Amniotic stem cell (primary cell): Measurements from ENCODE around the gene NGFR.
"Not testable (repeated sequence)": the region's sequence is repeated elsewhere in the genome, so short reads cannot be mapped to it uniquely, and the experiment has no call there.

Experiments
- DNase-seq: peaks from one replicate; lab custom pipeline; 2025; lab: John Stamatoyannopoulos, UW

Gene NGFR

DNA sequence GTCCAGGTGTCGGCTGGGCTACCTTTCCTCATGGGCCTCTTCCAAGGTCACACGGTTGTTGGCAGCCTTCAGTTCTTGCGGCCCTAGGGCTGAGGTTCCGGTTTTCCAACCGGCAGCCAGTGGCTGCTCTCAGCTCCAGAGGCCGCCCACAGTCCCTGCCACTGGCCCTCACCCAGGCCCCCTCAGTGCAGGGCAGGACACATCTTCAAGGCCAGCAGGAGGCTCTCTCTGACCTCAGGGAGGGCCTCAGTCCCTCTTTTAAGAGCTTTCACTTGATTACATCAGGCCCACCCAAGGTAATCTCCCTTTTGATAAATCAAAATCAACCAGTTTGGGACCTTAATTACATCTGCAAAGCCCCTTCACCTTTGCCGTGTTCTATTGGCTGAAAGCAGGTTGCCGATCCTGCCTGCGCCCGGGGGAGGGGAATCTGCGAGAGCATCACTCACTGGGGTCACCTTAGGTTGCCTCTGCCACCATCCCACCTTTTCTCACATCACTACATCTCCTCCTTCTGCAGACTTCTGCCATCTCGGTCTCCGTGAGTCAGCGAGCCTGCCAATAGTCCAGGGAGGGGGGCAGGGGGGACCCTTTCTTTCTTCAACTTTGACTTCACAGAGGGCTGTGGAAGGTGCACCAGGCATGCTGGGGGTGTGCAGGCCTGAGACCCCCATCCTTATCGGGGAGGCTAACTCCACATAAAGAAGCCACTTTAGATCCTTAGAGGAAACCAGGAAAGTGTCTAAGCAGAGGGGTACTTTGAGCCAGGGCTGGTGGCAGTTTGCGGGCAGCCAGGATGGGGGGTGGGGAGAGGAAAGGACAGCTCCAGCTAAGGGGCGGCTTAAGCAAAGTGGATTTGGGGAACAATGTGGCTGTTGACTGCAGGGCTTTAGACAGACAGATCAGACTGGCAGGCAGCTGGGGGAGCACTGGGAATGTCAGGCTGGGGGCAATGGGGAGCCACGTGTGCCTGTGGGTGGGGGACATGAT is 51.7 kb downstream of the NGFR start:
- DNase-seq = no peak

DNA sequence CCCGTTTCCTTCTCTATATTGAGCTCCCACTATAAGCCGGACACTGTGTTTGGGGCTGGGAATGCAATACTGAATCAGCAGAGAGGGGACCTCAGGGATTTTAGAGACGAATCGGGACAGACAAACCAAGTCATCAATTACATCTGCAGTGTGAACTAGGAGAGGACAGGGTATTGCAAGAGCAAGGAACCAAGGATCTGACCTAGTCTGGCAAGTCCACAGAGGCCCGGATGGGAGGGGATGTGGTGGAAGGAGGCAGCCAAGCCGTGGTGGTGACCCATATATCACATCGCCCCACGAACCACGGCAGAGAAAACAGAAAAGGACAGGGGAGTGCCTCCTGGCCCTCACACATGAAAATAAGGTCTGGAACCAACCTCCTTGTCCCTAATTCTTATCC is 52.5 kb downstream of the NGFR start:
- no peak for DNase-seq

DNA sequence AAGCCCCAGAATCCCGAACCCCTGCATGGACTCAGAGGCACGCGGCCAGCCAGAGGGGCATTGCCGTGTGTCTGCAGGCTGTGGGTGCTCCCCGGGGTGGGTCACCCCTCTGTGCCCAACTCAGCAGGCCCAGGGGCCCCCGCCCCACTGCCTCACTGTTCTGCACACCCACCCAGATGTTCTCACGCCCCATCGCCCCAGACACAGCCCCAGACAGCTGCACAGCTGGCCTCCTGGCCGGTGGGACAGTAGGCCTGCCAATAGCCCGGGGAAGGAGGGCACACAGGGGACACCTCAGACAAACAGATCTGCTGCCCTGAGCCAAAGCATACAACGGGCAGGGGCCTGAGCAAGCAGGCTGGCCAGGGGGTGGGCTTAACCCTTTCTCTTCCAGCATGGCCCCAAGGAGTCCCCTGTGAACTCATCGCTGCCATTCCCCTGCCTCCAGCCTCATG is 53.0 kb downstream of the NGFR start:
- DNase-seq = no peak

DNA sequence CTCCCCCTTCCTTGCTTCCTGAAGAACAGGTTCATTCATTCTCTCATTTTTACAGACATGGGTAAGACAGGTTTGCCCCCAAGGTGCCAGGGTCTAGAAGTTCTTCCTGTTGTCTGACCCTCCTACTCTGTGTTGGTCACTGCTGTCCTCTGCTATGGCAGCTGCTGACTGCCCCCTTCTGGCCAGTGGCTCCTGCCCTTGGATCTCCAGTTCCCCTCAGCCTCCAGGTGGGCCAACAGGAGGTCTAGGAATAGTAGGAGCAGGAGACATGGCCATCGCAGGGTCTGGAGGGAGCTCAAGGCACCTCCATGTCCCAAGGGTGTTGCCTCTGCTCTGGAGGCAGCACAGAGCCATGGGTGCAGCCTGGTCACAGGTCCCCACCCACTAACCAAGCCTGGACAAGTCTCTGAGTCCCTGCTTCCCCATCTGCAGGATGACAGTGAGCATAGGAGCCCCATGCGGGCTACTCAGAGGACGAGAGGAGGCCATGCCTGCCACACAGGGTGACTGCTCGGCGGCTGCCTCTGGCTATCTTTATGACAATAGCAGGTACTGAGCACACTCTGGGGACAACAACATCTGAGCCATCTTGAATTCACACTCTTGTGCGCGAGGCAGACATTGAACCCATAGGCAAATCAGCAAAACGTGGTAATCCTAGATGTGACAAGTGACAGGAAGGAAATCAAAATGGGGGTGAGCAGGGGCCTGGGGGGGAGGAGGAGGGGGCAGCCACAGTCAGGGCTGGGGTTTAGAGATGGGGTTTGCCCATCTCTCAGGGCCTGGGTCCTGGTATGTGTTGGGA is 53.6 kb downstream of the NGFR start:
- DNase-seq = no peak

DNA sequence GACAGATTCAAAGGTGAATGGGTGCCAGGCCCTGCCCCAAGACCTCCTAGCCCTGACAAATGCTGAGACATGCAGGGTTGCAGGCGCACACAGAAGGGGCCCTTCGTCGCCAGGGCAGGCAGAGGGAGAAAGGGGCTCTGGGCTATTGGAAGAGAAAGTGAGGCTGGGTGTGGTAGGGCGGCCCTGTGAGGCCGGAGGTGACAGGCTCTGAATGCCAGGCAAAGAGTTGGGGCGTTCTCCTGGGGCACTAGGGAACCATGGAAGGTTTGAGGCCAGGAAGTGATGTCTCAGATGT is 54.2 kb downstream of the NGFR start:
- no peak for DNase-seq

DNA sequence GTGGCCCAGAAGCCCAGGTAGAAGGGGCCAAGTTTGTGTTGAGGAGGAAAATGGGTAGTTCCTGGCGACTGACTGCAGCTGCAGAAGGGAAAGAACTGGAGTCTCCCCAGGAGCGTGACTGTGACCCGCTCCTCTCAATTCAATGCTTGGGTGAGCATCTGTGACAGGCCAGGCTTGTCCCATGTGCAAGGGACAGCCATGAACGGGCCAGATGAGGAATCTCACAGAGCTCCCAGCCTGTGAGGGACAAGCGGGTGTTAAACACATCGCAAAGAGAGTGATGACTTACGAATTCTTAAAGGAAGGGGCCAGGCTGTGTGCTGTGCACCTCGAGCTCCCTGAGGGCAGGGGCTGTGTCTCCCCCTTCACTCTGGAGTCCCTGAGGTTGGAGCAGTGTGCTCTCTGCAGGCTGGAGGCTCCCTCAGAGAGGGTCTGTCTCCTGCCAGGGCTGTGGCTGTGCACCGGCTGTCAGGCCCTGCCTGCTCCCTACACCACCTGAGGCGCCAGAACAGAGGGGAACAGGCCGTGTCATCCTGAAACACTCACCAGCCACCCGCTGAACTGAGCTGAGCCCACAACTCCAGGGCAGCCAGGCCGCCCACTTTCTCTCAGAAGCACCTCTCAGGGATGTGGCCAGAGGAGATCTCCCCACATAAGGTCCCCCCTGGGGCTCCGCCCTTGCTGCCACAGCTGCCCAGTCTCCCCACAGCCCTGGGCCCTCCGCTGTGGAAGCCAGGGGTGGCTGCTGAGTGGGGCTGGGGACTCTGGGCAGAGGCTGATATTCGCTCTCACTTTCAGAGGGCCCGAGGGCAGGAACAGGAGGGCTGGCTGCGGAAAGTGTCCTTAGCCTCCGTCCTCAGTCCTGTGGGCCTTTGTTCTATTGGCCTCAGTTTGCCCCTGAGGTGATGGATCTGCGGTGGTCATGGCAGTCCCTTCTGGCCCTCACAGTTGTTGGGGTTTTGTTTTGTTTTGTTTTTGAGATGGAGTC is 54.9 kb downstream of the NGFR start:
- no peak for DNase-seq

DNA sequence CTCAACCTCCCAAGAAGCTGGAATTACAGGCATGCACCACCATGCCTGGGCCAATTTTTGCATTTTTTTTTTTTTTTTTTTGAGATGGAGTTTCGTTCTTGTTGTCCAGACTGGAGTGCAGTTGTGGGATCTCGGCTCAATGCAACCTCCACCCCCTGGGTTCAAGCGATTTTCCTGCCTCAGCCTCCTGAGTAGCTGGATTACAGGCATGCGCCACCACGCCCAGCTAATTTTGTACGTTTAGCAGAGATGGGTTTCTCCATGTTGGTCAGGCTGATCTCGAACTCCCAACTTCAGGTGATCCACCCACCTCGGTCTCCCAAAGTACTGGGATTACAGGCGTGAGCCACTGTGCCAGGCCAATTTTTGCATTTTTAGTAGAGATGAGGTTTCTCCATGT is 55.7 kb downstream of the NGFR start:
- not testable (repeated sequence) for DNase-seq

DNA sequence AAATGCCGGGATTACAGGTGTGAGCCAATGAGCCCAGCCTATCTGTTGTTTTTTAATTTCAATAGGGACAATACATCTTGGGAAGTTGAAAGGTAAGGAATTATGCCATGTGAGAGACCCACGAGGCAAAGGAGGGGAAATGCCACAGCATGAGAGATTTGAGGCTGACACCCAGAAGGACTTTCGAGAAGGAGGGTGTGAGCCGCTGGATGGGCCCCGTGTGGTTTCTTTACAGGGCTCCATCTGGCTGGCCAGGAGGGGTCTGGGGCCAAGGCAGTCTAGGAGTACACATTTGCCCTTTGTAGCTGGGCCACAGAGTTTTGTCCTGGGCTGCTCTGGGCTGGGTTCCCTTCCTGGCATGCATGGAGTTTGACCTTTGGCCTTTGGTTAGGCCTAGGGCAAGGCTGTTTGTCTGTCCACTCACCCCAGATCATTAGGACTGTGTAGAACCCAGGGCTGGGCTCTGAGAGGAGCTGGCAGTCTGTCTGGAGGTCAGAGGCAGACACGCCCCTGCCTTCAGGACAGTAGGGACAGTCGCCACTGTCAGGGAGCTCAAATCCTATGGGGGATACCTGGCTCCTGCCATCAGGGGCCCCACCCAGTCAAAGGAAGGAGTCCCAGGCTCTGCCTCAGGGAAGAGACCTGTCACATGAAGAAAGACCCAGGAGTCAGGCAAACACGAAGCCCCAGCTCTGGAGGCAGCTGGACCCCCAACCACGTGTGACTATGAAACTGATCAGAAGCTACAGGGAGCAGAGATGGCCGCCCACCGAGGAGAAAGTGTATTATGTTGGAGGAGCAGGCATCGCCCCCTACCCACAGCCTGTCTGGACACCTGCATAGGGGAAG is 56.4 kb downstream of the NGFR start:
- no peak for DNase-seq

DNA sequence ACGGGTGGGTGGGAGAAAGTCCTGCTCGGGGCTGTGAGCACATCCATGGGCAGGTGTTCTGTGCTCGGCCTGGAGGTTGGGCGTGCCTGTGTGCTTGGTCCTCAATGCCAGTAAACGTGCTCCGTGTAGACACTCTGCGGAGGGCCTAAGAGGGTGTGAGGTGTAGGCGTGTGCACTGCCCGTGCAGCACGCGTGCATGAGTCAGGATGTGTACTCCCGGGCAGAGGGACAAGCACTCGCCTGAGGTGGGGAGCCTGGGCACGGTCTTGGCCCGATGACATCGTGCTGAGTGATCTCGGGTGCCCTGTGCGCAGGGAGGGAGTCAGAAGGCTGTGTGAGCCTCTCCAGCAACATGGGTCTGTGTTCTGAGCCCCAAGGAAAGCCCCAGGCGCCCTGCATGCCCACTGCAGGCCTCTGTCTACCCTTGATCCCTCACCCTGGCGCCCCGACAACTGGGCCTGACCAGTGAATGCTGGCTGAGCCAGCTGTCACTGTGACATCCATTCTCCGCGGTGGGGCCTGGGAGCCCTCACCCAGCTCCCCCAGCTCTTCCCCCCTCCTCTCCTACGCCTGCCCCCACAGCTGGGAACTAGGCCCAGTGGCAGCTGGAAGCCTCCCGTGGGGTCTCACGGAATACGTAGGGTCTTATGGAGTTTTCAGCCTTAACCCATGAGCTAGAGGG is 57.1 kb downstream of the NGFR start:
- DNase-seq = no peak

DNA sequence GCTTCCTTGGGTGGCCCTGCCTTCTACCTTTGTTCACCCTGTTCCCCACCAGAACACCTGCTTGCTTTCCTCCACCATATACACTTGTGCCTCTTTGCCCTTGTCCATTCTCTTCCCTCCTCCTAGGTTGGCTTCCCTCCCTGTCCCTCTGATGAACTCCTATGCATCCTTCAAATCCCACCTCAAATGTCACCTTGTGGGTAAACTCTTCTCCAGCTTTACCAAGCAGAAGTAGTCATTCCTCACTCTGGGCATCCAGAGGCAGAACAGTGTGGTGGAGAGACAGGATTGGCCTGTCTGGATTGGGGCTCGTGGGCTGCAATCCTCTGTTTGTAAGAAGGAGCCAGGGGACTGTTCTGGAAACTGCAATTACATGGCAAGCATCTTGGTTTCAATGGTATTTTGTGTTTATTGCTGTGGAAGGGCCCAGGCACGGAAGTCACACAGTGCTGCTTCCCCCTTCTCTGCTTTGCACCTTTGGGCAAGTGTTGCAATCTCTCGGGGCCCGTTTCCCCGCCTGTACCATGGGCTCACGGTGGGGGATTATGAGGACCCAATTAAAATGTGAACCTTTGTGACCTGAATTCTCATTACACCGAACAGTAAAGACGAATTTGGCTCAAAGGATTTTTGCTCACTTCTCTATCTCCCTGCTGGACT is 58.7 kb downstream of the NGFR start:
- no peak for DNase-seq

DNA sequence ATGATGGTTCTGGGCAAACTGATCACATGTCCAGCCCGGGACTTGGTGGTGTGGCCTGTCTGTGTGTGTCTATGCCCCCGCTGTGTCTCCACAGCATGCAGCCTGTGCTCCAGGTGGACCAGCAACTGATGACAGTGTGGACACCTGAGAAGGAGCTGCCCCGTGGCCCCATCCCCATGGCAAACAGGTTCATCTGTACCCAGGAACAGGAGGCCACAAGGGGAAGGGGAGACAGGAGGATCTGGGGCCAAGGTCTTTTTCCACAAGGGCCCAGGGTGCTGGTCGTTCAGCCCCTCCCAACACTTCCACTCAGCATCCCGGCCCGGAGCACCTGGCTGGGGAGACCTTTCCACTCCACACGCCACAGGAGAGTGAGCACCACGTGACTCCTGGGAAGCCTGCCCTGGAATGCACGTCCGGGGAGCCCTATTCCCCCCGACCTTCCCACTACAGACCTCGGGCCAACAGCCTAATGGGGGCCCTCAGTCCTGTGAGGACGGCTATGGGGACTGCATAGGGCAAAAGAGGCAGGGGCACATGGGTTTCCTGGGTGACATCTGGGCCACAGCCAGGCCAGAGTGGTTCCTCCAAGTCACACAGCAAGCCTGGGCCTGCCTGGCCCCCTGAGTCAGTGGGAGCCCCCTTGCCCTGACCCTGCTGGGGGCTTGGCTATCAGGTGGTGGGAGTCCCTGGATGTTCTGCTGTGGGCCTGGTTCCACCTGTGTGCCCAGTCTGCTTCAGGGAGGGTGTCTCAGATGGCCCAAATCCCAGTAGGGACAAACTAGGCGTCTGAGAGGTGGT is 59.8 kb downstream of the NGFR start:
- no peak for DNase-seq

DNA sequence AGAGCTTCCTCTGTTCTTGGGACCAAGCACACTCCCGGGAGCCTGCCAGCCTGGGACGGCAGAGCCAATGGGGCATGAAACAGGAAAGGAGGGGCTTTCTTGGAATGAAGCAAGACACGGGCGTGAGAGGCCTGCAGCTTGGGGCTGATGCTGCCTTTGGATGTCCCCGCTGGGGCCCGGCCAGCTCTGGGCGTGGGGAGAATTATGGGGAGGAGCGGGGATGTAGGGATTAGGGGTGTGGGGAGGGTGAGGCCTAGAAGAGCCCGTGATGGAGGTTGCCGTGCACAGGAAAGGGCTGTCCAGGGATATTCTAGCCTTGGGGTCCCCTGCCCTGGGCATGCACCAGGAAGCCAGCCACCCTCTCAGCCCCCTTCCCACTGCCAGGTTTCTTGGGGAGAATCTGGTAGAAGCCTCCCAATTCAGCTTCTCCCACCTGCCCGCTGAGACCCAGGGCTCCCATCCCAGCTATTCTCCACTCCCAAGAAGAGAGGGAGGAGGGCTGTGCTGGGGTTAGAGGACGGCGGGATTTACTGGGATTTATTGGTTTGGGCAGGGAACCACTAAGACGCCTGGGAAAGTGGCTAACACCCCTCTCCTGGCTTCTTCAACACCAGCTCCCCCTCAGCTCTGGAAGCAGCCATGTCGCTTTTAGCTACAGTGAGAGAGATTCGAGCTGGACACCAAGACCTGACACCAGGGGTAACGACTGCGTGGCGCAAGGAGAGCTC is 60.6 kb downstream of the NGFR start:
- no peak for DNase-seq

DNA sequence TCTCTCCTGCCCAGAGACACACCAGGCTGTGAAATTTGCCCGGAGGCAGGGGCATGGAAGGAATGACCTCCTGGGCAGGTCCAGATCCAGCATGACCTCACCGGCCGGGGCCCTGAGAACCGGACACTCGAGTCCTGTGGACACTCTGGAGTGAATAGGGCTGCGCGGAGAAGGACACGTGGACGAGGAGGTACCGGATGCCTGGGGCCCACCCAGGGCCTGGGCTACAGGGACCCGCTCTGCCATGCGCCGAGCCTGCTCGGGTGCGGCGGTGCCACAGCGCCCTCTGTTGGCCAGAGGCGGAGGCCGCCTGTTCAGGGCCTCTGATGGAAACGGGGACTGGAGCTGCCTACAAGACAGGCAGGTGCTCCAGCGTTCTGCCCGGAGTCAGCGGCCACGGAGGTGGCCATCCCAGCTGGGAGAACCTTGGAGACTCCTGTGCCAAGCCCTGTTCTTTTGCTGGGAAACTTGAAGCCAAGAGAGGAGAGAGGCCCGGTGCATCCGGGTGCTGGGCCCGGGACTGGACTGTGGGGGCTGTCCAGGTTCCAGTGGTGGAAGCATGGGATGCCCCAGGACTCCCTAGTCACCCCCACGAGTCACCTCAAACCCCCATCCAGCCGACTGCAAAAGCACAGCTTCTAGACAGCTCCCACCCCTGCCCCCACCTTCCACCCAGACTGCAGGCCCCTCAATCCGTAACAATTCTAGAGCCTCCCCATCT is 61.3 kb downstream of the NGFR start:
- peak; percentile 22 for DNase-seq

DNA sequence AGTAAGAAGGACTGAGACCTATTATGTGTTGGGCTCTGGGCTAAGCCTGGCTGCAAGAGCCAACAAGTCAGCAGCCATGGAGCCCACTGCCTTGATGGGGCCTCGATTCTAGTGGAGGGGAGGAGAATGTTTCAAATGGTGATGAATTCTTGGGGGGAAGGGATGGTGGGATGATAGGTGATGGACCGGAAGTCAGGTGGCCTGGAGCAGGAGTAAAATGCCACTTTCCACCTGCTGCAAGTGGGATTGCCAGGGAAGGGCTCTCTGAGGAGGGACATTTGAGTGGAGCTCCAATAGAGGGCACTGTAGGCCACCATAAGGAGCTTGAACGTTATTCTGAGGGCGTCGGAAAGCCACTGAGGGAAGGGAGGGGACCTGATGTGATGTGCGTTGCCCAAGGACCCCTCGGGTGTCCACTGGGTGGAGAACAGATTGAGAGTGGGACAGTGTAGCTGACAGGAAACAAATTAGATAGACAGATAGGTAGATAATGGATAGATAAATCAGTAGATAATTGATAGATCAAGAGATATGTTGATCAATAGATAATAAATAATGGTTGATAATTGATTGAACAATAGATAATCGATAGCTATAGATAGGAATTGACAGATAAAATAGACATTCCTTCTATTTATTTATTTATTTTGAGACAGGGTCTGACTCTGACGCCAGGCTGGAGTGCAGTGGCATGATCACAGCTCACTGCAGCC is 62.4 kb downstream of the NGFR start:
- DNase-seq = peak; percentile 21
